GM12891 (cell line): ENCODE data around the gene INIP.

Experiments
- PAX5 ChIP-seq: IDR thresholded peaks from 2 replicates; pipeline ENCODE4 v1.6.1; 2011; ENCODE audit warnings: low read length, moderate library complexity, mild to moderate bottlenecking; ENCODE audit not compliant: insufficient read depth, severe bottlenecking
- POLR2A ChIP-seq: IDR thresholded peaks from 2 replicates; pipeline ENCODE4 v1.6.1; 2011; ENCODE audit warnings: low read depth, low read length, control low read depth
- POLR2AphosphoS5 ChIP-seq: IDR thresholded peaks from 2 replicates; pipeline ENCODE4 v1.6.1; 2011; ENCODE audit warnings: low read depth, low read length, control low read depth
- SPI1 ChIP-seq: IDR thresholded peaks from 2 replicates; pipeline ENCODE4 v1.6.1; 2011; ENCODE audit warnings: low read depth, low read length, control low read depth
- TAF1 ChIP-seq: IDR thresholded peaks from 2 replicates; pipeline ENCODE4 v1.6.1; 2011; ENCODE audit warnings: low read depth, low read length, control low read depth

GRCh38 chr9:112762726-112763518, 45.0 kb upstream of the INIP start:
- no peak for TF ChIP-seq TAF1
- TF ChIP-seq POLR2A = no peak
- TF ChIP-seq PAX5 = no peak
- TF ChIP-seq SPI1 = no peak
- TF ChIP-seq POLR2AphosphoS5 = no peak
